SU-DHL-6 (cell line): ENCODE data around the gene RIC1.

Experiments used
- H2AFZ ChIP-seq: fragments of 200-600 bp; sonication (generic); 2 replicates; pipeline ENCODE4 v1.6.1; 2014; ENCODE audit warnings: low read depth, mild to moderate bottlenecking, moderate library complexity, mixed read lengths, antibody characterized with exemption, low read length; ENCODE audit not compliant: severe bottlenecking
- H3F3A ChIP-seq: fragments of 200-600 bp; shearing (Covaris generic); 2 replicates; pipeline ENCODE4 v1.6.0; 2016; ENCODE audit warnings: antibody characterized with exemption, mild to moderate bottlenecking; ENCODE audit not compliant: insufficient read depth
- H3K27ac ChIP-seq: fragments of 200-600 bp; sonication (generic); 2 replicates; pipeline ENCODE4 v1.5.1; 2016; ENCODE audit warnings: low read depth, mild to moderate bottlenecking, low read length, moderate library complexity, mixed read lengths
- H3K27me3 ChIP-seq: fragments of 200-600 bp; sonication (generic), shearing (Covaris generic); 2 replicates; pipeline ENCODE4 v1.6.0; 2014; ENCODE audit warnings: mild to moderate bottlenecking, low read length
- H3K36me3 ChIP-seq: fragments of 200-600 bp; sonication (generic); 2 replicates; pipeline ENCODE4 v1.6.1; 2014; ENCODE audit warnings: mild to moderate bottlenecking, low read length, mixed read lengths
- H3K4me2 ChIP-seq: fragments of 300-600, 200-600 bp; shearing (Covaris generic), sonication (generic); 2 replicates; pipeline ENCODE4 v1.6.0; 2014; ENCODE audit warnings: low read length, low read depth, mild to moderate bottlenecking; ENCODE audit not compliant: poor library complexity, severe bottlenecking
- H3K4me3 ChIP-seq: fragments of 200-600 bp; sonication (generic); 2 replicates; pipeline ENCODE4 v1.5.1; 2014; ENCODE audit warnings: antibody characterized with exemption, low read length, mild to moderate bottlenecking, mixed read lengths; ENCODE audit not compliant: insufficient read depth, poor library complexity, severe bottlenecking
- H3K79me2 ChIP-seq: fragments of 200-600 bp; sonication (generic); 2 replicates; pipeline ENCODE4 v1.6.1; 2014; ENCODE audit warnings: mild to moderate bottlenecking, low read length, moderate library complexity; ENCODE audit not compliant: insufficient read depth
- H3K9ac ChIP-seq: fragments of 200-600 bp; sonication (generic); 2 replicates; pipeline ENCODE4 v1.7.0; 2014; ENCODE audit warnings: mild to moderate bottlenecking, low read length
- H3K9me2 ChIP-seq: fragments of 200-600 bp; sonication (generic); replicated peaks from 2 replicates; pipeline ENCODE4 v1.6.1; 2014; ENCODE audit warnings: low read length; ENCODE audit not compliant: insufficient read depth
- H3K9me3 ChIP-seq: fragments of 200-600 bp; sonication (generic); 2 replicates; pipeline ENCODE4 v1.6.1; 2014; ENCODE audit warnings: low read length, mixed read lengths; ENCODE audit not compliant: insufficient read depth
- H4K20me1 ChIP-seq: fragments of 200-600 bp; sonication (generic); 2 replicates; pipeline ENCODE4 v1.6.1; 2014; ENCODE audit warnings: low read depth, mild to moderate bottlenecking, antibody characterized with exemption, low read length, moderate library complexity, mixed read lengths
- EZH2phosphoT487 ChIP-seq: fragments of 200-600 bp; sonication (generic), shearing (Covaris generic); conservative IDR thresholded peaks from 2 replicates; pipeline ENCODE4 v1.6.1; 2018; ENCODE audit warnings: mild to moderate bottlenecking, antibody characterized with exemption, low read length, moderate library complexity, mixed read lengths
- TF ChIP-seq, protein P1 (sequence below): fragments of 200-600 bp; sonication (generic); IDR thresholded peaks from one replicate; pipeline ENCODE4 v1.5.1; 2017; ENCODE audit warnings: antibody characterized with exemption, mild to moderate bottlenecking, low read length, moderate library complexity; ENCODE audit not compliant: insufficient read depth, poor library complexity, severe bottlenecking

The RIC1 gene

DNA sequence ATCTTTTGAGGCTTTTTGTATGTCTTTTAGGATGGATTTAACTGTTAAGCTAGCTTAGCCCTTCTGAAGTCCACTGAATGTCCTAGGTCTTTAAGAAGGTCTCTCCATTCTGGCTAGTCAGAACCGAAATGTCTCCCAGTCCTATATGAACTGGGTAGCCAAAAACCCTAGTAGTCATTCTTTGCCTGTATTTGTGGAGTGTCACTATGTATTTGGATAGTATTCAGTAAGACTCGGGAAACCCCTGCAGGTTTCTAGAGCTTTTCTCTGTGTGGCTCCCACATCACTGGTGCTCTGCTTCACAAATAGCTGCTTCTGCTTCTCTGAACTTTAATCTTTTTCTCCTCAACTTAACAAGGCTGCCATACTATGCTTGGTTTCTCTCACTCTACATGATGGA, 68.0 kb downstream of the RIC1 start:
- no peak overlapping the region for H3K4me2 ChIP-seq
- H2AFZ ChIP-seq: no peak overlapping the region
- no peak overlapping the region for H3K27ac ChIP-seq
- H3K9ac ChIP-seq: no peak overlapping the region
- H3K4me3 ChIP-seq: no peak overlapping the region
- peaks cover 8% of the 10 kb centered on the region; the same call in 1 of the 2 replicates for H3K36me3 ChIP-seq
- peaks cover 69% of the 10 kb centered on the region for H3K79me2 ChIP-seq
- no peaks in the 10 kb centered on the region for H3K9me3 ChIP-seq
- H3K9me2 ChIP-seq: no peaks in the 10 kb centered on the region
- peaks cover 3% of the 10 kb centered on the region; the same call in 1 of the 2 replicates for H3F3A ChIP-seq
- H3K27me3 ChIP-seq: no peaks in the 10 kb centered on the region
- no peaks in the 10 kb centered on the region for H4K20me1 ChIP-seq
- TF ChIP-seq, protein P1, sequence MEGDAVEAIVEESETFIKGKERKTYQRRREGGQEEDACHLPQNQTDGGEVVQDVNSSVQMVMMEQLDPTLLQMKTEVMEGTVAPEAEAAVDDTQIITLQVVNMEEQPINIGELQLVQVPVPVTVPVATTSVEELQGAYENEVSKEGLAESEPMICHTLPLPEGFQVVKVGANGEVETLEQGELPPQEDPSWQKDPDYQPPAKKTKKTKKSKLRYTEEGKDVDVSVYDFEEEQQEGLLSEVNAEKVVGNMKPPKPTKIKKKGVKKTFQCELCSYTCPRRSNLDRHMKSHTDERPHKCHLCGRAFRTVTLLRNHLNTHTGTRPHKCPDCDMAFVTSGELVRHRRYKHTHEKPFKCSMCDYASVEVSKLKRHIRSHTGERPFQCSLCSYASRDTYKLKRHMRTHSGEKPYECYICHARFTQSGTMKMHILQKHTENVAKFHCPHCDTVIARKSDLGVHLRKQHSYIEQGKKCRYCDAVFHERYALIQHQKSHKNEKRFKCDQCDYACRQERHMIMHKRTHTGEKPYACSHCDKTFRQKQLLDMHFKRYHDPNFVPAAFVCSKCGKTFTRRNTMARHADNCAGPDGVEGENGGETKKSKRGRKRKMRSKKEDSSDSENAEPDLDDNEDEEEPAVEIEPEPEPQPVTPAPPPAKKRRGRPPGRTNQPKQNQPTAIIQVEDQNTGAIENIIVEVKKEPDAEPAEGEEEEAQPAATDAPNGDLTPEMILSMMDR: no peak
- TF ChIP-seq EZH2phosphoT487: no peak

DNA sequence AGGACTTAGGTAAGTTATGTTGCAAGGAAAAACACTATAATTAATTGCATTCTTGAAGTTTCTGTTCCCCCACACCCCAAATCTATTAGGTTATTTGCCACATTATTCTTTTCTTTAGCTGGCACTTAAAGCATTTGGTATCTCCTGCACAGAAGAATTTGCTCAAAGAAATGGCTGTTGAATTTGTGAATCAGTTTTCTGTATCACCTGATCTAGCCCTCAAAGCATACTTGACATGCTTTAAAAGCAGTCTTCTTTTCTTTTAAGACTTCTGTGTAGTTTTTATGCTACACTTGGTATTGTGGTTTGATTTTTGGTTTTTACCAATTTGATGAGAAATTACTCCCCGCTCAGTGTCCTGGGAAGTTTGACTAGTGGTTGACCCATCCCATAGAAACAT, 69.1 kb downstream of the RIC1 start:
- Histone ChIP-seq H3F3A (0 out of 2 replicates have a peak, but pooled peaks cover 3% of the 10 kb centered on the region), H3K9me3 (no peaks in the 10 kb centered on the region), H3K27ac (no peak overlapping the region), H3K9ac (no peak overlapping the region), H3K9me2 (no peaks in the 10 kb centered on the region), H3K27me3 (no peaks in the 10 kb centered on the region), H3K4me3 (no peak overlapping the region), H3K79me2 (peaks cover 66% of the 10 kb centered on the region), H3K4me2 (no peak overlapping the region), H4K20me1 (no peaks in the 10 kb centered on the region), H3K36me3 (peaks cover 8% of the 10 kb centered on the region; the same call in 1 of the 2 replicates), H2AFZ (no peak overlapping the region)
- TF ChIP-seq, protein P1: no peak
- no peak for TF ChIP-seq EZH2phosphoT487

DNA sequence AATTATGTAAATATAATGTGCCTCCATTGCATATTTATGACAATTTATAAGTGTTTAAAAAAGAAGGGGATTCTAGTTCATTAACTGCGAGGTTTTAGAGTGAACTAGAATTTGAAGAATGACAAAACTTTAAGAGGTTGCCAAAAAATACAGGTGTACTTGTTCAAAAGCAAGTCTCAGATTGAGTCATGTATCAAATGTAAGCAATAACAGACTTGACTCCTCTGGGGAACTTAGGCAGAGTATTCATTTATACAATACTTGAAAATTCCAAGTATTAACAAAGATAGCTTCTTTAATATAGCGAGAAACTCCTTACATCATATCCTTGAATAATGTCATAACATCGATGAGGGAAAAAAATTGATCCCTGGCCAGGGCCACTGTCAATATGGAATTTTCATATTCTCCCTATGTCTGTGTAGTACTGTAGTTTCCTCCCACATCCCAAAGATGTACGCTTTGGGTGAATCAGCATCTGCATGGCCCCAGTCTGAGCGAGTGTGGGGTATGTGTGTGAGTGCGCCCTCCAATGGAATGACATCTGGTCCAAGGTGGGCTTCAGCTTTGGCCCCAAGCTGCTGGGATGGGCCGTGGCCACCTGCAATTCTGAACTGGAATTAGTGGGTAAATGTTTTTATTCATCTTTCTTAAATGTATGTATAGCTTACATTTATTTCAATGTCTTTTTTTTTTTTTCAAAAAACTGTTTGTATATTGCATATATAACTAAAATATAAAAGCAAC, 70.1 kb downstream of the RIC1 start:
- peaks cover 8% of the 10 kb centered on the region; the same call in 1 of the 2 replicates for H3K36me3 ChIP-seq
- H3K27me3 ChIP-seq: no peaks in the 10 kb centered on the region
- no peak overlapping the region for H3K4me2 ChIP-seq
- no peaks in the 10 kb centered on the region for H3K9me3 ChIP-seq
- peaks cover 69% of the 10 kb centered on the region for H3K79me2 ChIP-seq
- no peak overlapping the region for H3K27ac ChIP-seq
- TF ChIP-seq EZH2phosphoT487: no peak
- TF ChIP-seq, protein P1: no peak
- no peaks in the 10 kb centered on the region for H4K20me1 ChIP-seq
- no peak overlapping the region for H3K9ac ChIP-seq
- no peak overlapping the region for H3K4me3 ChIP-seq
- H3K9me2 ChIP-seq: no peaks in the 10 kb centered on the region
- no peak overlapping the region for H2AFZ ChIP-seq
- H3F3A ChIP-seq: 0 out of 2 replicates have a peak, but pooled peaks cover 3% of the 10 kb centered on the region
